DOHH2 (cell line): Measurements from ENCODE around the gene GUCA1A.
A peak's percentile ranks its signal among the peaks of the same experiment; 100 is the strongest.

ENCODE experiments used
- H3F3A ChIP-seq: fragments of 200-600 bp; sonication (generic), shearing (Covaris generic); 2 replicates; pipeline ENCODE4 v1.6.0; 2016; ENCODE audit warnings: antibody characterized with exemption, mild to moderate bottlenecking; ENCODE audit not compliant: control insufficient read depth, insufficient read depth
- H3K27ac ChIP-seq: fragments of 200-600 bp; sonication (generic); 2 replicates; pipeline ENCODE4 v1.5.1; 2014; ENCODE audit warnings: low read depth, mild to moderate bottlenecking, low read length, moderate library complexity
- H3K27me3 ChIP-seq: fragments of 200-600 bp; sonication (generic); 2 replicates; pipeline ENCODE4 v1.6.1; 2014; ENCODE audit warnings: mild to moderate bottlenecking, low read length, mixed read lengths; ENCODE audit not compliant: control insufficient read depth
- H3K36me3 ChIP-seq: fragments of 200-600 bp; sonication (generic); 2 replicates; pipeline ENCODE4 v1.6.1; 2014; ENCODE audit warnings: mild to moderate bottlenecking, low read length, moderate library complexity, mixed read lengths; ENCODE audit not compliant: control insufficient read depth
- H3K4me1 ChIP-seq: fragments of 200-600 bp; sonication (generic); 2 replicates; pipeline ENCODE4 v1.6.1; 2014; ENCODE audit warnings: mild to moderate bottlenecking, low read length, mixed read lengths; ENCODE audit not compliant: control insufficient read depth
- H3K4me2 ChIP-seq: fragments of 200-600 bp; sonication (generic); 2 replicates; pipeline ENCODE4 v1.6.0; 2014; ENCODE audit warnings: mild to moderate bottlenecking, low read length, moderate library complexity
- H3K4me3 ChIP-seq: fragments of 200-600 bp; sonication (generic); 2 replicates; pipeline ENCODE4 v1.5.1; 2014; ENCODE audit warnings: mild to moderate bottlenecking, low read length, mixed read lengths
- H3K79me2 ChIP-seq: fragments of 200-600 bp; sonication (generic); 2 replicates; pipeline ENCODE4 v1.6.1; 2014; ENCODE audit warnings: mild to moderate bottlenecking, low read length, mixed read lengths; ENCODE audit not compliant: control insufficient read depth
- H3K9me2 ChIP-seq: fragments of 200-600 bp; sonication (generic); replicated peaks from 2 replicates; pipeline ENCODE4 v1.6.1; 2014; ENCODE audit warnings: mild to moderate bottlenecking, low read length, mixed read lengths; ENCODE audit not compliant: control insufficient read depth
- H3K9me3 ChIP-seq: fragments of 200-600 bp; sonication (generic); 2 replicates; pipeline ENCODE4 v1.6.1; 2014; ENCODE audit warnings: antibody characterized with exemption, low read length, mixed read lengths; ENCODE audit not compliant: control insufficient read depth, insufficient read depth
- H4K20me1 ChIP-seq: fragments of 200-600 bp; sonication (generic); 2 replicates; pipeline ENCODE4 v1.6.0; 2014; ENCODE audit warnings: low read depth, mild to moderate bottlenecking, antibody characterized with exemption, low read length, moderate library complexity; ENCODE audit not compliant: control insufficient read depth, insufficient read depth
- CTCF ChIP-seq: fragments of 200-600 bp; sonication (generic); IDR thresholded peaks from one replicate; pipeline ENCODE4 v1.5.1; 2014; ENCODE audit warnings: antibody characterized with exemption, mild to moderate bottlenecking, low read depth, low read length; ENCODE audit not compliant: poor library complexity, severe bottlenecking
- EZH2phosphoT487 ChIP-seq: fragments of 200-600 bp; sonication (generic); IDR thresholded peaks from 2 replicates; pipeline ENCODE4 v1.6.1; 2017; ENCODE audit warnings: borderline replicate concordance, mild to moderate bottlenecking, antibody characterized with exemption, low read length, moderate library complexity, mixed read lengths

GUCA1A gene

GRCh38 chr6:42159431-42160024 is 13.6 kb upstream of the GUCA1A start:
- Histone ChIP-seq H3K4me2 (no peak overlapping the region), H3F3A (no peaks in the 10 kb centered on the region), H3K4me1 (peaks cover 6% of the 10 kb centered on the region), H3K4me3 (no peak overlapping the region), H3K9me2 (no peaks in the 10 kb centered on the region), H3K9me3 (no peaks in the 10 kb centered on the region), H3K36me3 (no peaks in the 10 kb centered on the region), H4K20me1 (no peaks in the 10 kb centered on the region), H3K79me2 (no peaks in the 10 kb centered on the region), H3K27me3 (peaks cover 20% of the 10 kb centered on the region), H3K27ac (no peak overlapping the region)
- TF ChIP-seq EZH2phosphoT487 (no peak), CTCF (no peak)

- peaks cover 18% of the 10 kb centered on the region for H3K4me1 ChIP-seq
- TF ChIP-seq EZH2phosphoT487 (no peak), CTCF (no peak)
- H3F3A ChIP-seq = no peaks in the 10 kb centered on the region
- H3K4me3 ChIP-seq = no peak overlapping the region
- H3K9me3 ChIP-seq = no peaks in the 10 kb centered on the region
- peaks cover 11% of the 10 kb centered on the region for H3K27me3 ChIP-seq
- no peaks in the 10 kb centered on the region for H4K20me1 ChIP-seq
- peak overlapping the region; percentile 16 for H3K4me2 ChIP-seq
- H3K27ac ChIP-seq = no peak overlapping the region
- no peaks in the 10 kb centered on the region for H3K36me3 ChIP-seq
- H3K9me2 ChIP-seq = no peaks in the 10 kb centered on the region
- no peaks in the 10 kb centered on the region for H3K79me2 ChIP-seq
Observed at GRCh38 chr6:42162384-42162783, 10.8 kb upstream of the GUCA1A start.

- no peaks in the 10 kb centered on the region for H4K20me1 ChIP-seq
- no peaks in the 10 kb centered on the region for H3K79me2 ChIP-seq
- H3F3A ChIP-seq = no peaks in the 10 kb centered on the region
- no peaks in the 10 kb centered on the region for H3K9me3 ChIP-seq
- H3K27me3 ChIP-seq = peaks cover 11% of the 10 kb centered on the region
- H3K4me1 ChIP-seq = peaks cover 18% of the 10 kb centered on the region
- no peaks in the 10 kb centered on the region for H3K9me2 ChIP-seq
- peak overlapping the region; percentile 16 for H3K4me2 ChIP-seq
- no peak overlapping the region for H3K27ac ChIP-seq
- TF ChIP-seq EZH2phosphoT487 = no peak
- no peak for TF ChIP-seq CTCF
- no peak overlapping the region for H3K4me3 ChIP-seq
- H3K36me3 ChIP-seq = no peaks in the 10 kb centered on the region
Observed at GRCh38 chr6:42162812-42163211, 10.4 kb upstream of the GUCA1A start.
